SU-DHL-6 (cell line): ENCODE results near the gene UBC.

Source experiments
- CTCF ChIP-seq: fragments of 200-600 bp; sonication (generic); IDR thresholded peaks from one replicate; pipeline ENCODE4 v1.5.1; 2017; ENCODE audit warnings: antibody characterized with exemption, mild to moderate bottlenecking, low read length, moderate library complexity; ENCODE audit not compliant: insufficient read depth, poor library complexity, severe bottlenecking
- EZH2phosphoT487 ChIP-seq: fragments of 200-600 bp; sonication (generic), shearing (Covaris generic); conservative IDR thresholded peaks from 2 replicates; pipeline ENCODE4 v1.6.1; 2018; ENCODE audit warnings: mild to moderate bottlenecking, antibody characterized with exemption, low read length, moderate library complexity, mixed read lengths

GRCh38 chr12:124914392-124915238 lies at the start of gene UBC:
- TF ChIP-seq CTCF (no peak), EZH2phosphoT487 (no peak)
